Smooth muscle cell (in vitro differentiated cells): ENCODE results near the gene PPP4R3A. TPM values are rescaled to one million over a fixed set of nuclear protein-coding genes. Genes with fewer than 3 reads are reported as not detected.

Experiments used
- DNase-seq: peaks from one replicate; lab custom pipeline; 2025; ENCODE audit not compliant: unreplicated experiment; lab: John Stamatoyannopoulos, UW
- H2AFZ ChIP-seq: fragments of 200-600 bp; sonication (generic); 2 replicates; pipeline ENCODE4 v1.6.0; 2016; ENCODE audit warnings: antibody characterized with exemption, low read depth, mild to moderate bottlenecking
- H3F3A ChIP-seq: fragments of 200-600 bp; sonication (generic); 2 replicates; pipeline ENCODE4 v1.6.0; 2017; ENCODE audit warnings: antibody characterized with exemption, low read depth
- H3K27ac ChIP-seq: fragments of 200-600 bp; sonication (generic); 2 replicates; pipeline ENCODE4 v1.5.1; 2016; ENCODE audit warnings: low read depth, mild to moderate bottlenecking
- H3K27me3 ChIP-seq: fragments of 200-600 bp; sonication (generic); 2 replicates; pipeline ENCODE4 v1.6.1; 2016; ENCODE audit warnings: low read depth, mild to moderate bottlenecking
- H3K36me3 ChIP-seq: fragments of 200-600 bp; sonication (generic); 2 replicates; pipeline ENCODE4 v1.5.1; 2016; ENCODE audit warnings: low read depth
- H3K4me1 ChIP-seq: fragments of 200-600 bp; sonication (generic); 2 replicates; pipeline ENCODE4 v1.5.1; 2016; ENCODE audit warnings: low read depth
- H3K4me2 ChIP-seq: fragments of 200-600 bp; sonication (generic); 2 replicates; pipeline ENCODE4 v1.6.0; 2016; ENCODE audit warnings: mild to moderate bottlenecking
- H3K4me3 ChIP-seq: fragments of 200-600 bp; sonication (generic); 2 replicates; pipeline ENCODE4 v1.5.1; 2016; ENCODE audit warnings: mild to moderate bottlenecking
- H3K79me2 ChIP-seq: fragments of 200-600 bp; sonication (generic); 2 replicates; pipeline ENCODE4 v1.6.0; 2016; ENCODE audit warnings: low read depth, mild to moderate bottlenecking
- H3K9ac ChIP-seq: fragments of 200-600 bp; sonication (generic); 2 replicates; pipeline ENCODE4 v1.6.0; 2016; ENCODE audit warnings: low read depth
- H3K9me3 ChIP-seq: fragments of 200-600 bp; sonication (generic); replicated peaks from 2 replicates; pipeline ENCODE4 v1.5.1; 2016; ENCODE audit warnings: low read depth
- H4K20me1 ChIP-seq: fragments of 200-600 bp; sonication (generic); 2 replicates; pipeline ENCODE4 v1.6.0; 2016; ENCODE audit warnings: low read depth
- CTCF ChIP-seq: fragments of 200-600 bp; sonication (generic); IDR thresholded peaks from 2 replicates; pipeline ENCODE4 v1.5.1; 2017; ENCODE audit warnings: borderline replicate concordance, mild to moderate bottlenecking, antibody characterized with exemption; ENCODE audit not compliant: insufficient read depth, poor library complexity, severe bottlenecking
- WGBS: methylation state at CpG from one replicate; pipeline ENCODE4 v1.1.7; 2016; ENCODE audit warnings: low lambda C conversion rate; 5-methylcytosine and 5-hydroxymethylcytosine counted together
- polyA plus RNA-seq: library from polyadenylated mRNA; unstranded; fragments of >200 nt; fragmentation: Nextera tagmentation; extraction: Ambion mirVana; gene quantifications from 2 replicates; pipeline ENCODE4 v1.2.1, GENCODE V29; 2016
- total RNA-seq: library from RNA; depleted of rRNA; stranded (reverse); fragments of >200 nt; gene quantifications from 2 replicates; pipeline ENCODE4 v1.2.3, GENCODE V29; 2014

PPP4R3A gene
- total and polyA plus RNA-seq, 2 experiments from 2014 or later: 35.3 to 62.7 TPM

- Histone ChIP-seq H3K27me3 (no peaks in the 10 kb centered on the region), H3K9me3 (no peaks in the 10 kb centered on the region), H3K4me3 (no peak overlapping the region), H3K9ac (no peak overlapping the region), H4K20me1 (no peaks in the 10 kb centered on the region), H2AFZ (no peak overlapping the region), H3K36me3 (no peaks in the 10 kb centered on the region), H3K79me2 (no peaks in the 10 kb centered on the region), H3F3A (no peaks in the 10 kb centered on the region), H3K4me1 (no peaks in the 10 kb centered on the region), H3K4me2 (no peak overlapping the region), H3K27ac (no peak overlapping the region)
- 91% methylated on average over 6 of the region's 6 CpGs for WGBS
- no peak for DNase-seq
- no peak for TF ChIP-seq CTCF
These were observed 9.3 kb upstream of the PPP4R3A start for GRCh38 chr14:91519239-91520036.

GRCh38 chr14:91516663-91517388, 6.7 kb upstream of the PPP4R3A start:
- 82% methylated on average over 7 of the region's 7 CpGs for WGBS
- Histone ChIP-seq H3K4me1 (no peaks in the 10 kb centered on the region), H4K20me1 (no peaks in the 10 kb centered on the region), H3K27me3 (no peaks in the 10 kb centered on the region), H3F3A (no peaks in the 10 kb centered on the region), H3K79me2 (no peaks in the 10 kb centered on the region), H3K27ac (peak overlapping the region; percentile 4), H2AFZ (no peak overlapping the region), H3K4me3 (no peak overlapping the region), H3K36me3 (no peaks in the 10 kb centered on the region), H3K9me3 (no peaks in the 10 kb centered on the region), H3K9ac (no peak overlapping the region), H3K4me2 (no peak overlapping the region)
- TF ChIP-seq CTCF: no peak
- DNase-seq: no peak

GRCh38 chr14:91515979-91516378, 5.9 kb upstream of the PPP4R3A start:
- Histone ChIP-seq H3K4me3 (no peak overlapping the region), H3K27ac (peak overlapping the region; percentile 57), H3K4me2 (no peak overlapping the region), H3K9ac (no peak overlapping the region), H4K20me1 (no peaks in the 10 kb centered on the region), H3F3A (peaks cover 2% of the 10 kb centered on the region), H3K4me1 (no peaks in the 10 kb centered on the region), H2AFZ (no peak overlapping the region), H3K27me3 (no peaks in the 10 kb centered on the region), H3K79me2 (no peaks in the 10 kb centered on the region), H3K36me3 (no peaks in the 10 kb centered on the region), H3K9me3 (no peaks in the 10 kb centered on the region)
- no peak for DNase-seq
- 76% methylated on average over 7 of the region's 7 CpGs for WGBS
- no peak for TF ChIP-seq CTCF
